C4-2B (cell line): ENCODE measurements around the gene NFASC.

Experiments
- H3K27ac ChIP-seq: fragments of 450-650 bp; 2 replicates; pipeline ENCODE4 v1.5.1; 2017
- ZFX ChIP-seq: fragments of 450-650 bp; IDR thresholded peaks from 2 replicates; pipeline ENCODE4 v1.6.1; 2017
- TF ChIP-seq, protein P1 (sequence below): fragments of 450-650 bp; conservative IDR thresholded peaks from 2 replicates; pipeline ENCODE4 v1.5.1; 2017; ENCODE audit warnings: mild to moderate bottlenecking

The NFASC gene

DNA sequence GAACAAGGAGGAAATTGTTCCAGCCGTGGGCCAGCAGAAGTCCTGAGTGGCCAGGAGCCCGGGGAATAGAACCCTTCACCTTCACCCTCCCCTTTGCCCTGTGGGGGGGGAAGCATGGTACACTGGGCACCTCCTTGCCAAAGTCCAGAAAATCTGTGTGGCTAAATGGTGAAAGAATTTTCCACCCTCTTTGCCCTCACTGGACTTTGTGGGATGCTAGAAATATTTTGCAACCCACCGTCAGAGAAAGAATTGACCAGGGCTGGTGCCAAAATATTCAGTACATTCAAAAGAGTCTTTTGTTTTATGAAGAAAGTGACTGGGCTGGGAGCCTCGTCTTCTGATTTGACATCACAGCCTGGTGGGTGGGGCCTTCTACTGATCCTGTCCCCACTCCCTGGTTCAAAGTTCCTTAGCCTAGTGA, 14.6 kb downstream of the NFASC start:
- no peak for TF ChIP-seq ZFX
- TF ChIP-seq, protein P1, sequence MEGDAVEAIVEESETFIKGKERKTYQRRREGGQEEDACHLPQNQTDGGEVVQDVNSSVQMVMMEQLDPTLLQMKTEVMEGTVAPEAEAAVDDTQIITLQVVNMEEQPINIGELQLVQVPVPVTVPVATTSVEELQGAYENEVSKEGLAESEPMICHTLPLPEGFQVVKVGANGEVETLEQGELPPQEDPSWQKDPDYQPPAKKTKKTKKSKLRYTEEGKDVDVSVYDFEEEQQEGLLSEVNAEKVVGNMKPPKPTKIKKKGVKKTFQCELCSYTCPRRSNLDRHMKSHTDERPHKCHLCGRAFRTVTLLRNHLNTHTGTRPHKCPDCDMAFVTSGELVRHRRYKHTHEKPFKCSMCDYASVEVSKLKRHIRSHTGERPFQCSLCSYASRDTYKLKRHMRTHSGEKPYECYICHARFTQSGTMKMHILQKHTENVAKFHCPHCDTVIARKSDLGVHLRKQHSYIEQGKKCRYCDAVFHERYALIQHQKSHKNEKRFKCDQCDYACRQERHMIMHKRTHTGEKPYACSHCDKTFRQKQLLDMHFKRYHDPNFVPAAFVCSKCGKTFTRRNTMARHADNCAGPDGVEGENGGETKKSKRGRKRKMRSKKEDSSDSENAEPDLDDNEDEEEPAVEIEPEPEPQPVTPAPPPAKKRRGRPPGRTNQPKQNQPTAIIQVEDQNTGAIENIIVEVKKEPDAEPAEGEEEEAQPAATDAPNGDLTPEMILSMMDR = no peak
- no peak overlapping the region for H3K27ac ChIP-seq

DNA sequence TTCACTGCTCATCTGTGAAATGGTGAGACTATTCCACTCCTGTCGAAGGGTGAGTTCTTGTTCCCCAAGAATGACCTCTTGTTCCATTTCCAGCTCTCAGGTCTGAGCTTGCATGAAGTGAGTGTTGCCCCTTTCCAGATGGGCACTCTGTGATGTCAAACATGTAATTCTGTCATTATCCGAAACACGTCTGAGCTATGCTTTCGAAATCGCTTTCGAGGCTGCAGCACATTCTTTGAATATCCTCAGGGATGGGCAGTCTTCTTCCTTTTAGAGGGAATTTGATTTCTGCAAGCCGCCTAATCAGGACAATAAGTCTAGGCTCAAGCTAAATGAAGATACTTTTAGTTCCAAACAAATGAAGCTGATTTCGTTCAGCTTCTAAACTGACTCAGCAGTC, 15.1 kb downstream of the NFASC start:
- TF ChIP-seq, protein P1 = no peak
- no peak for TF ChIP-seq ZFX

DNA sequence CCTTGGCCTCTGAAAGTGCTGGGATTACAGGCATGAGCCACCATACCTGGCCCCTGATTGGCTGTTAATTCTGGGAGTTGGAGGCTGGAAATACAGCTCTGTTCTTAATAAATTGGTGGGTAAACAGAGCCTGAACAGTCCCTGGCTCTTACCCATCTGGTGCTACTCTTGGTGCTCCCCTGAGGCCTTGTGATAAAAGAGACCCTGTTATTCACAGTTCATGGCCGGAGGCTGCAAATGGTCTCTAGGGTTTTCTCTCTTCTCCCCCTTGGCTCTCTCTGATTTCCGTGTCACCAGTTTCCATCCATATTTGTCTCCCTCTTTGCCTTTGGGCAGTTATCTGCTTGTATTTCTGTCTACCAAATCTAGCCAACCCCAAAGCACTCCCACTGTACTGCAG, 17.2 kb downstream of the NFASC start:
- TF ChIP-seq, protein P1 = no peak
- TF ChIP-seq ZFX = no peak
- H3K27ac ChIP-seq = no peak overlapping the region

More for the DNA sequence above, 15.1 kb downstream of the NFASC start:
- no peak overlapping the region for H3K27ac ChIP-seq

- no peak for TF ChIP-seq ZFX
- TF ChIP-seq, protein P1 = no peak
- no peak overlapping the region for H3K27ac ChIP-seq
These were observed 17.6 kb downstream of the NFASC start for GRCh38 chr1:204888294-204888693.

- no peak overlapping the region for H3K27ac ChIP-seq
- TF ChIP-seq ZFX = no peak
- TF ChIP-seq, protein P1 = no peak
These were observed 19.2 kb downstream of the NFASC start for GRCh38 chr1:204889681-204890383.

GRCh38 chr1:204891860-204892259, 21.2 kb downstream of the NFASC start:
- TF ChIP-seq, protein P1 = no peak
- TF ChIP-seq ZFX = no peak

GRCh38 chr1:204894031-204894430, 23.4 kb downstream of the NFASC start:
- no peak overlapping the region for H3K27ac ChIP-seq
- TF ChIP-seq ZFX = no peak
- TF ChIP-seq, protein P1 = no peak

More at GRCh38 chr1:204891860-204892259, 21.2 kb downstream of the NFASC start:
- no peak overlapping the region for H3K27ac ChIP-seq
